ENCODE measurements around the gene AGAP1. TPM values are rescaled to one million over a fixed set of nuclear protein-coding genes. Genes with fewer than 3 reads are reported as not detected.

Gene AGAP1
- total and polyA plus RNA-seq, 7 donors = 10.8 to 42.7 (median 18.6) TPM

GRCh38 chr2:236040600-236041328 is 546.9 kb downstream of the AGAP1 start:
- no peak for DNase-seq
- Histone ChIP-seq H3K9me3 (no peaks in the 10 kb centered on the region), H3K36me3 (peaks cover 0 to 72% (median 7%) of the 10 kb centered on the region in 4 donors), H3K4me3 (no peak overlapping the region), H3K27me3 (no peaks in the 10 kb centered on the region), H3K4me1 (no peaks in the 10 kb centered on the region), H3K27ac (no peak overlapping the region)
- intact Hi-C loops (cut with DNase I) = no loop called here
- TF ChIP-seq EP300 (IDR thresholded peaks at IDR 0.05) (no peak), CTCF (IDR thresholded peaks at IDR 0.05) (no peak), POLR2A (IDR thresholded peaks at IDR 0.05) (no peak), POLR2AphosphoS5 (IDR thresholded peaks at IDR 0.05) (no peak)
- 78 to 88% methylated on average over 21 of the region's 21 CpGs for WGBS, 2 donors

DNA sequence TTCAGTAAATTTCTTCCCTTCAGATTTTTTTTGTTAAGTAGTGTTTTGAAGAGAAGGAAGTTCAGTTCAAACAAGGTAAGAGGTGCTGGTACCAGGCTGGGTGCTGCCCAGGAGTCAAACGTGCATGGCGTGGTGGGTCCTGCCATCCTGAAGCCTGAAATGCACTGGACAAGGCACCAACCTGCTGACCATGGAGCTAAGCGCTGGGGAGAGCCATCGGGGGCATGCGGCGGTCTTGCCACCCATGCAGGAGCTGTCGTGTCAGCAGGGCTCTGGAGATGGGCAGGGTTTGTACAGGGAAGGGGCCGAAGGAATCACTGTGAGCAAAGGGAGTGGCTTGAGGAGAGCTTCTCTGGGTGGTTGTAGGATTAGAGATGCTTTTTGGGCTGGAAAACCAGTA is 547.8 kb downstream of the AGAP1 start:
- Histone ChIP-seq H3K27me3 (no peaks in the 10 kb centered on the region), H3K9me3 (no peaks in the 10 kb centered on the region), H3K27ac (no peak overlapping the region), H3K4me3 (no peak overlapping the region), H3K4me1 (no peaks in the 10 kb centered on the region), H3K36me3 (peaks cover 0 to 71% (median 5%) of the 10 kb centered on the region in 4 donors)
- WGBS, 2 donors = 95 to 97% methylated on average over 8 of the region's 8 CpGs
- no peak for TF ChIP-seq EP300 (IDR thresholded peaks at IDR 0.05)
- TF ChIP-seq CTCF (IDR thresholded peaks at IDR 0.05) = no peak
- TF ChIP-seq POLR2AphosphoS5 (IDR thresholded peaks at IDR 0.05) = no peak
- TF ChIP-seq POLR2A (IDR thresholded peaks at IDR 0.05) = no peak
- DNase-seq = no peak
- intact Hi-C loops (cut with DNase I) = no loop called here

DNA sequence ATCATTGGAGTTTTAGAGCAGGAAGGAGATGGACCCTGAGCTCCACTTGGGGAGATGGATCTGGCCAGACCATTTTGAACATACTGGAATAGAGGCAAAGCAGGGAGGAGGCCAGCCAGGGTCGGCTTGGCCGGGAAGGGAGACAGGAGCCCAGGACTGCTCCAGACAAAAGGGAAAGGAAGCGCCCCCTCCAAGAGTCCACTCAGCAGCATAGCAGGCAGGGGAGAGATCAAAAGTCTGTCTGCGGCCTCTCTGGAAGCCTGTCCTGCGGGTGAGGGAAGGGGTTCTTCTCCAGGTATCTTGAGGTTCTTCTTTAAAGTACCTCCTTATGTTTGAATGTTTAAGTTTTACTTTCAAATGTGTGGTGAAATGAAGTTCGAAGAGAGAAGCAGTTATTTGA is 548.2 kb downstream of the AGAP1 start:
- Histone ChIP-seq H3K4me1 (no peaks in the 10 kb centered on the region), H3K9me3 (no peaks in the 10 kb centered on the region), H3K27me3 (no peaks in the 10 kb centered on the region), H3K36me3 (peaks cover 0 to 67% (median 5%) of the 10 kb centered on the region in 4 donors), H3K4me3 (no peak overlapping the region), H3K27ac (no peak overlapping the region)
- no peak for DNase-seq
- WGBS, 2 donors = 90 to 95% methylated on average over 6 of the region's 6 CpGs
- TF ChIP-seq EP300 (IDR thresholded peaks at IDR 0.05) (no peak), POLR2AphosphoS5 (IDR thresholded peaks at IDR 0.05) (no peak), CTCF (IDR thresholded peaks at IDR 0.05) (no peak), POLR2A (IDR thresholded peaks at IDR 0.05) (no peak)
- intact Hi-C loops (cut with DNase I) = no loop called here

DNA sequence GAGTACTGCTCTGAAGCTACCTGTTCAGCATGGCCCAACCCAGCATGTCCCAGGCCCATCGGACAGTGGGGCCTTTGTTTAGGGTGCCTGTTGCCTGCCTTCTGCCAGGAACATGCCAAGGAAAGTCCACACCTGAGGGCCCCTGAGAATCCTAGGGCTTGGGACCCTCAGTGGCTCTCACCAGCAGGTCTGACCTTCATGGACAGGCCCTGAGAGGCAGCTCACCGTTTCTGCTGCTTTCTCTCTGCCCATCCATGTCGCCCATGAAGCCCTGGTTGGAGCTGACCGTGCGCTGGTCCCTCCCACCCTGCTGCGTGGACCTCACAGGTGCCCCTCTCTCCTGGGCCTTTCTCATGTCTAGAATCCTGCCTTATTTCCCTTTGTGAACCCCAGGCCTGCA is 550.3 kb downstream of the AGAP1 start:
- TF ChIP-seq POLR2AphosphoS5 (IDR thresholded peaks at IDR 0.05) = no peak
- H3K27ac ChIP-seq = no peak overlapping the region
- 89% methylated on average over 6 of the region's 6 CpGs for WGBS, 2 donors
- H3K27me3 ChIP-seq = no peaks in the 10 kb centered on the region
- no peaks in the 10 kb centered on the region for H3K9me3 ChIP-seq
- no peak for DNase-seq
- intact Hi-C loops (cut with DNase I) = no loop called here
- H3K4me3 ChIP-seq = no peak overlapping the region
- H3K36me3 ChIP-seq = peaks cover 0 to 66% (median 8%) of the 10 kb centered on the region in 4 donors
- H3K4me1 ChIP-seq = no peaks in the 10 kb centered on the region

DNA sequence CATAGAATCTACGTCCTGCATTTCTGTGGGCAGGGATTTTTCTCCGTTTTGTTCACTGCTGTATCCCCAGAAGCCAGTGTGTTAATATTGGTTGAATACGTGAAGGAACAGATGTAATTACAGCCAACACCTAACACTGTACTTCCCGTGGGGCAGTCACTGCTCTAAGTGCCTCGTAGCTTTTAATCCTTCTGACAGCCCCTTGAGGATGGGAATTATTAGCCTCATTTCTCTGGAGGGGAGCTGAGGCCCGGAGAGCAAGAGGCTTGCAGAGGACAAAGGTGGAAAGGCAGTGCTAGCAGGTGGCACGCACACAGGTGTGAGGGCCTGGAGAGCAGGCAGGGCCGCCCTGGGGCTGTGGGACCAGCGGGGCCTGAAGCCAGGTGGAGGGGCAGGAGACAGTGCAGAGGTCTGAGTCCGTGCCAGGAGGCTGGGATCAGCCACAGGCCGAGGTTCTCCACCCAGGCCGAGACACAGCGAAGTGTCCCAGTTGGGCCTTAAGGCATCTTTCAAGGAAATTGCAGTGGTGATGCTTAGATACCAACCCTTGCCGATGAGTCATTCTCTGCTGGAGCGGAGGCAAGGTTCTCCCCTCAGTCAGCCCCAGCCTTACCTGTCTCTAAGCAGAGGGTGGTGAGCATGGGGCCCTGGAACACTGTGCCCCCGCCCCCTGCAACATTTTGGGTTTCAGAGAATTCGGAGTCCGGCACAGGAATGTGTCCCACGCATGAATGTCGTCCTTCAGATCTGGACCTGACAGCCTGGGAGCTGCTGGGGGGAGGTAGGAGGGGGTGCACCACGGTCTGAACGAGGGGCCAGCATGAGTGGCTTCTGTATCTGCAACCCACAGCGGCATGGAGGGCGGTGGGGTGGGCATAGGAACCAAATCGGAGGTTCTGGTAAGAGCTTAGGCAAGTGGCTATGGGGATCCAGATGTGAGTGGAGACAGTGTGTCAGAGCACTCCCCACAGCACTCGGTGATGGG is 551.7 kb downstream of the AGAP1 start:
- TF ChIP-seq POLR2AphosphoS5 (IDR thresholded peaks at IDR 0.05) (no peak), EP300 (IDR thresholded peaks at IDR 0.05) (no peak), POLR2A (IDR thresholded peaks at IDR 0.05) (no peak), CTCF (IDR thresholded peaks at IDR 0.05) (no peak)
- no peak for DNase-seq
- H3K27ac ChIP-seq = no peak overlapping the region
- no peaks in the 10 kb centered on the region for H3K4me1 ChIP-seq
- intact Hi-C loops (cut with DNase I) = no loop called here
- no peaks in the 10 kb centered on the region for H3K27me3 ChIP-seq
- WGBS, 2 donors = 88 to 92% methylated on average over 26 of the region's 26 CpGs
- no peak overlapping the region for H3K4me3 ChIP-seq
- H3K36me3 ChIP-seq = peaks cover 0 to 69% (median 9%) of the 10 kb centered on the region in 4 donors
- no peaks in the 10 kb centered on the region for H3K9me3 ChIP-seq

Data from sigmoid colon (tissue), 7 donors.